ENCODE data around the gene DIS3L2. TPM values are rescaled to one million over a fixed set of nuclear protein-coding genes. Genes with fewer than 3 reads are reported as not detected.
"Not testable (repeated sequence)": the region's sequence is repeated elsewhere in the genome, so short reads cannot be mapped to it uniquely, and the experiment has no call there.

Gene DIS3L2
- total RNA-seq, 1 donor from 2014 or later = 42.1 TPM

- no peak for DNase-seq
- H3K4me1 Mint-ChIP-seq (ENCODE audit: low read depth, unreplicated experiment) = no peaks in the 10 kb centered on the region
- no peak overlapping the region for H3K4me3 Mint-ChIP-seq (ENCODE audit: unreplicated experiment)
- H3K9me3 Mint-ChIP-seq (ENCODE audit: unreplicated experiment) = no peaks in the 10 kb centered on the region
- H3K36me3 Mint-ChIP-seq (ENCODE audit: unreplicated experiment) = peaks cover 4% of the 10 kb centered on the region
- peaks cover 5% of the 10 kb centered on the region for H3K27me3 Mint-ChIP-seq (ENCODE audit: unreplicated experiment)
- H3K27ac Mint-ChIP-seq (ENCODE audit: unreplicated experiment) = no peak overlapping the region
- TF ChIP-seq CTCF (IDR thresholded peaks at IDR 0.05; ENCODE audit: partially characterized antibody, unreplicated experiment) = no peak
Measured at GRCh38 chr2:231941673-231942072, 19.8 kb upstream of the DIS3L2 start.

- Mint-ChIP-seq H3K36me3 (ENCODE audit: unreplicated experiment) (peaks cover 4% of the 10 kb centered on the region), H3K27ac (ENCODE audit: unreplicated experiment) (no peak overlapping the region), H3K9me3 (ENCODE audit: unreplicated experiment) (no peaks in the 10 kb centered on the region), H3K27me3 (ENCODE audit: unreplicated experiment) (peaks cover 5% of the 10 kb centered on the region), H3K4me1 (ENCODE audit: low read depth, unreplicated experiment) (no peaks in the 10 kb centered on the region), H3K4me3 (ENCODE audit: unreplicated experiment) (no peak overlapping the region)
- TF ChIP-seq CTCF (IDR thresholded peaks at IDR 0.05; ENCODE audit: partially characterized antibody, unreplicated experiment) = no peak
- DNase-seq = no peak
Measured at GRCh38 chr2:231942180-231942579, 19.3 kb upstream of the DIS3L2 start.

GRCh38 chr2:231946241-231946814 is 15.2 kb upstream of the DIS3L2 start:
- no peak for TF ChIP-seq CTCF (IDR thresholded peaks at IDR 0.05; ENCODE audit: partially characterized antibody, unreplicated experiment)
- no peak for DNase-seq
- Mint-ChIP-seq H3K27me3 (ENCODE audit: unreplicated experiment) (peaks cover 7% of the 10 kb centered on the region), H3K27ac (ENCODE audit: unreplicated experiment) (no peak overlapping the region), H3K9me3 (ENCODE audit: unreplicated experiment) (no peaks in the 10 kb centered on the region), H3K4me3 (ENCODE audit: unreplicated experiment) (no peak overlapping the region), H3K36me3 (ENCODE audit: unreplicated experiment) (peaks cover 2% of the 10 kb centered on the region), H3K4me1 (ENCODE audit: low read depth, unreplicated experiment) (no peaks in the 10 kb centered on the region)

- H3K4me1 Mint-ChIP-seq (ENCODE audit: low read depth, unreplicated experiment); H3K27me3 Mint-ChIP-seq (ENCODE audit: unreplicated experiment); H3K36me3 Mint-ChIP-seq (ENCODE audit: unreplicated experiment); H3K27ac Mint-ChIP-seq (ENCODE audit: unreplicated experiment); H3K9me3 Mint-ChIP-seq (ENCODE audit: unreplicated experiment); H3K4me3 Mint-ChIP-seq (ENCODE audit: unreplicated experiment); DNase-seq: not testable (repeated sequence)
Measured at GRCh38 chr2:231947112-231947511, 14.4 kb upstream of the DIS3L2 start.

- peaks cover 3% of the 10 kb centered on the region for H3K27me3 Mint-ChIP-seq (ENCODE audit: unreplicated experiment)
Measured at GRCh38 chr2:231947694-231948093, 13.8 kb upstream of the DIS3L2 start.

More at GRCh38 chr2:231947694-231948093, 13.8 kb upstream of the DIS3L2 start:
- no peaks in the 10 kb centered on the region for H3K9me3 Mint-ChIP-seq (ENCODE audit: unreplicated experiment)
- no peaks in the 10 kb centered on the region for H3K4me1 Mint-ChIP-seq (ENCODE audit: low read depth, unreplicated experiment)
- H3K36me3 Mint-ChIP-seq (ENCODE audit: unreplicated experiment) = no peaks in the 10 kb centered on the region
- no peak for TF ChIP-seq CTCF (IDR thresholded peaks at IDR 0.05; ENCODE audit: partially characterized antibody, unreplicated experiment)
- no peak overlapping the region for H3K4me3 Mint-ChIP-seq (ENCODE audit: unreplicated experiment)
- DNase-seq = no peak
- no peak overlapping the region for H3K27ac Mint-ChIP-seq (ENCODE audit: unreplicated experiment)
